ENCODE measurements around the gene ZMYM2.

Gene ZMYM2

GRCh38 chr13:19978831-19979437 is 20.4 kb downstream of the ZMYM2 start:
- H3K4me2 ChIP-seq (ENCODE audit: low read depth, low read length, poor library complexity, severe bottlenecking) = no peak overlapping the region
- peaks cover 98% of the 10 kb centered on the region for H3K79me2 ChIP-seq (ENCODE audit: insufficient read depth, low read length)

GRCh38 chr13:19981685-19982238 is 23.2 kb downstream of the ZMYM2 start:
- H4K20me1 ChIP-seq (ENCODE audit: insufficient read depth, low read length, poor library complexity, severe bottlenecking) = peaks cover 85% of the 10 kb centered on the region
- TF ChIP-seq EZH2phosphoT487 (IDR thresholded peaks at IDR 0.05; ENCODE audit: borderline replicate concordance) (no peak), CTCF (conservative IDR thresholded peaks at IDR 0.05; ENCODE audit: low read length) (no peak)
- no peaks in the 10 kb centered on the region for H3K27me3 ChIP-seq (ENCODE audit: insufficient read depth, low read length, poor library complexity, severe bottlenecking)
- no peak overlapping the region for H2AFZ ChIP-seq (ENCODE audit: low read length)
- no peak overlapping the region for H3K4me2 ChIP-seq (ENCODE audit: low read depth, low read length, poor library complexity, severe bottlenecking)
- H3K36me3 ChIP-seq (ENCODE audit: insufficient read depth, low read length) = peaks cover 51% of the 10 kb centered on the region
- no peaks in the 10 kb centered on the region for H3F3A ChIP-seq (ENCODE audit: low read depth)
- H3K4me3 ChIP-seq (ENCODE audit: low read length, poor library complexity, severe bottlenecking) = no peak overlapping the region
- no peaks in the 10 kb centered on the region for H3K9me2 ChIP-seq (replicated peaks; ENCODE audit: low read depth, low read length)
- no peak overlapping the region for H3K9ac ChIP-seq (ENCODE audit: low read depth, low read length, poor library complexity, severe bottlenecking)
- H3K79me2 ChIP-seq (ENCODE audit: insufficient read depth, low read length) = peaks cover 97% of the 10 kb centered on the region
- H3K9me3 ChIP-seq (ENCODE audit: insufficient read depth, low read depth, low read length) = peaks cover 11% of the 10 kb centered on the region
- peaks cover 6% of the 10 kb centered on the region for H3K4me1 ChIP-seq (ENCODE audit: insufficient read depth, low read length, poor library complexity, severe bottlenecking)

More at GRCh38 chr13:19978831-19979437, 20.4 kb downstream of the ZMYM2 start:
- TF ChIP-seq CTCF (conservative IDR thresholded peaks at IDR 0.05; ENCODE audit: low read length) = no peak
- H4K20me1 ChIP-seq (ENCODE audit: insufficient read depth, low read length, poor library complexity, severe bottlenecking) = peaks cover 84% of the 10 kb centered on the region
- no peaks in the 10 kb centered on the region for H3K27me3 ChIP-seq (ENCODE audit: insufficient read depth, low read length, poor library complexity, severe bottlenecking)
- H3K4me3 ChIP-seq (ENCODE audit: low read length, poor library complexity, severe bottlenecking) = no peak overlapping the region
- H3K9ac ChIP-seq (ENCODE audit: low read depth, low read length, poor library complexity, severe bottlenecking) = no peak overlapping the region
- peaks cover 6% of the 10 kb centered on the region for H3K4me1 ChIP-seq (ENCODE audit: insufficient read depth, low read length, poor library complexity, severe bottlenecking)
- H2AFZ ChIP-seq (ENCODE audit: low read length) = no peak overlapping the region
- peaks cover 50% of the 10 kb centered on the region for H3K36me3 ChIP-seq (ENCODE audit: insufficient read depth, low read length)
- peaks cover 11% of the 10 kb centered on the region for H3K9me3 ChIP-seq (ENCODE audit: insufficient read depth, low read depth, low read length)
- no peaks in the 10 kb centered on the region for H3K9me2 ChIP-seq (replicated peaks; ENCODE audit: low read depth, low read length)
- H3F3A ChIP-seq (ENCODE audit: low read depth) = no peaks in the 10 kb centered on the region

GRCh38 chr13:19982447-19983043 is 24.0 kb downstream of the ZMYM2 start:
- H3K9me2 ChIP-seq (replicated peaks; ENCODE audit: low read depth, low read length) = no peaks in the 10 kb centered on the region
- peaks cover 11% of the 10 kb centered on the region for H3K9me3 ChIP-seq (ENCODE audit: insufficient read depth, low read depth, low read length)
- no peak overlapping the region for H3K9ac ChIP-seq (ENCODE audit: low read depth, low read length, poor library complexity, severe bottlenecking)
- no peak overlapping the region for H3K4me3 ChIP-seq (ENCODE audit: low read length, poor library complexity, severe bottlenecking)
- H3F3A ChIP-seq (ENCODE audit: low read depth) = no peaks in the 10 kb centered on the region
- no peaks in the 10 kb centered on the region for H3K27me3 ChIP-seq (ENCODE audit: insufficient read depth, low read length, poor library complexity, severe bottlenecking)
- no peak for TF ChIP-seq EZH2phosphoT487 (IDR thresholded peaks at IDR 0.05; ENCODE audit: borderline replicate concordance)
- TF ChIP-seq CTCF (conservative IDR thresholded peaks at IDR 0.05; ENCODE audit: low read length) = no peak
- H3K4me1 ChIP-seq (ENCODE audit: insufficient read depth, low read length, poor library complexity, severe bottlenecking) = peaks cover 6% of the 10 kb centered on the region
- peaks cover 97% of the 10 kb centered on the region for H3K79me2 ChIP-seq (ENCODE audit: insufficient read depth, low read length)
- peaks cover 51% of the 10 kb centered on the region for H3K36me3 ChIP-seq (ENCODE audit: insufficient read depth, low read length)
- peaks cover 87% of the 10 kb centered on the region for H4K20me1 ChIP-seq (ENCODE audit: insufficient read depth, low read length, poor library complexity, severe bottlenecking)
- H3K4me2 ChIP-seq (ENCODE audit: low read depth, low read length, poor library complexity, severe bottlenecking) = no peak overlapping the region
- H2AFZ ChIP-seq (ENCODE audit: low read length) = no peak overlapping the region

All from Loucy (cell line).